Right renal pelvis (tissue), 4 donors: Measurements from ENCODE around the gene KRT28. TPM values are rescaled to one million over a fixed set of nuclear protein-coding genes. Genes with fewer than 3 reads are reported as not detected.
"Not testable (repeated sequence)": the region's sequence is repeated elsewhere in the genome, so short reads cannot be mapped to it uniquely, and the experiment has no call there.

Source experiments
- DNase-seq, 4 donors: peaks; one replicate each; pipeline ENCODE4 v3.0.0-alpha.2; 2013; ENCODE audit warnings: low read depth in 4 of 4, low spot score in 3 of 4, missing footprints in 1 of 4
- polyA plus RNA-seq, 4 donors: library from polyadenylated mRNA; unstranded; fragments of 120-200 nt; gene quantifications; one replicate each; pipeline ENCODE4 v1.2.1, GENCODE V29; 2013; ENCODE audit not compliant: insufficient read length in 4 of 4

KRT28 gene
- polyA plus RNA-seq, 4 donors = not detected

DNA sequence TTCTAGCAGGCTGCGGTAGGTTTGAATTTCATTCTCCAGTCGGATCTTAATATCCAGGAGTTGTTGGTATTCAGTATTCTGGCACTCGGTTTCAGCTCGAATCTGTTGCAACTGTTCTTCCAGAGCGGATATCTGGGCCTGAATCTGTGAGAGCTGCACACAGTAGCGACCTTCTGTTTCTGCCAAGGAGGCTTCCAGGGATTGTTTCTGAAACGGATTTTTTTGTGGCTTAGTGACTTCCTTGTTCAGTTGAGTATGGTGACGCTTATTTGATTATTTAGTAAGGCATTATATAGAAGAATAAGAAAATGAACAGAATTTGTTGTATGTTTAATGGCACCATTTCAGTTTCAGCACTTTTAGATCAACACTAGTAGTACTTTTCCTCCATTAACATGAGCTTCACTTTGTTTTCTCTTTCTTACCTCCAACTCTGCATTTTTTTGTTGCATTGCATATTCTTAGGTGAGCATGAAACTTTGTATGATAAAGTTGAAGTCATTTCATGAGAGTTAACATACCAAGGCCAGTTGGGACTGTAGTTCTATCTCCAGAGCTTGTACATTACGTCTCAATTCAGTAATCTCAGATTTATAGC is 19.9 kb upstream of the KRT28 start:
- no peak for DNase-seq

DNA sequence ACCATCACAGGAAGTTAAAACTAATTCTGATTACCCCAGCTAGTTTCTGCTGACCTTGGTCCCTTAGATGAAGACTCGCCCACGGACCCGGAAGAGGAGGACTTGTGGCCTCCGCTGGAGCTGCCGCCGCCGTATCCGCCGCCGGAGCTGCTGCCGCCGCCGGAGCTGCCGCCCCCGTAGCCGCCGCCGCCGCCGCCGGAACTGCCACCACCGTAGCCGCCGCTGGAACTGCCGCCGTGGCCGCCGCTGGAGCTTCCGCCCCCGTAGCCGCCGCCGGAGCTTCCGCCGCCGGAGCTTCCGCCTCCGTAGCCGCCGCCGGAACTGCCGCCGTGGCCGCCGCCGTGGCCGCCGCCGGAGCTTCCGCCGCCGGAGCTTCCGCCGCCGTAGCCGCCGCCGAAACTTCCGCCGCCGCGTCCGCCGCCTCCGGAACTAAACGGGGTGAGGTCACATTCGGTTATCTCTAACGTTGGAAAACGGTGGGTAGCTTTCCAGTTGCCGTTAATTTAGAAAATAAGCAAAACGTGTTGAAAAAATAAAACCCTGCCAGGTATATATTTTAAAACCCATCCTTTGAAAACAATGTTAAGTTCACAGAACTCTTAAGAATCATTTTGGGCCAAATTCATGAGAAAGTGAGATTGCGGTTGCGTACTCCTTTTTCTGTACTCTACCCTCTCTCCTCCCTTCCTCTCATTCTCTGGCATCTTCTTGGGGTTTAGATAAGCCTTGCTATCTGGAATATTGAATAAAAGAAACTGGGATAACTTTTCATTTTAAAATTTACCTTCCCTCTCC is 19.2 kb upstream of the KRT28 start:
- peak; percentile 57 to 66 (median 58) for DNase-seq

DNA sequence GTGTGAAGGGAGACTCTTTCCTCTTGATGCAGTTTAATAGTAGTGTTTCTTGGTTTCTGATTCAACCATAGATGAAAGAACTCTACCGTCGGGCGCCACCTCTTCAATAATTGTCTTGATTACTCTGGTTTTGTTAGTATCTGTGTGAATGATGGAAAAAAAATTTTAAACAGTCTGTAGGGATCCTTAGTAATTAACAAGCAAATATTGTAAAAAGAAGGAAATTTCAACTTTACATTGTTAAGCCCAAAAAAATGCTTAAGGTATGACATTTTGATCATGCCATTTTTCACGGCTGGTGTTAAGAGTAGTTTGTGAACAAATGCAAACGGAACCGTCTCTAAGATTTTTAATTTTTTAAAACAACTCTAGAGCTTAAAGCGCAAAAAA is 18.6 kb upstream of the KRT28 start:
- DNase-seq = no peak

DNA sequence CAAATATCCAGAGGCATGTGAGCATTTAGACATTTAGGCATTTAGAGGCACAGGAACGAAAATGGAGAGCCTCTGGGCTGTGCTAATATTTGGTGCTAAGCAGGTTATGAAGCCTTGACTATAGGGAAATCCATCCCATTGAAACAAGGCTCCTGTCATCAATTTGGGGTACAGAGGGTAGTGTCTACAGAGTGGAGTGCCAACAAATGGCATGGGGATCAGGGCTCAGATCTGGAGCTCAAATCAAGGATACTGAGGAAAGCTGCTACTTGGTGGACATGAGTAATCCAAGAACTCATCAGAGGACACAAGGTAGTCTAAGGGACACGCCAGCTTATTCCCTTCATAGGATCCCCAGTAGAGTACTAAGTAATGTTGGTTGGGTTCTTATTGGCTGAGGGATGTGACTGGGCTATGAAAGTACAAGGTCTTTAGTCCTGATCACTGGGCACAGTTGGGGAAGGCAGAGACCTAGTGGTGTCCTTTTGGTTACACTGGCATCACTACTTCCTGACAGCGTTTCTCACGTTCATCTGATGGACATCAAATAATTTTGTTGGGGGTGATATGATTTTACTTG is 17.4 kb upstream of the KRT28 start:
- DNase-seq = no peak

DNA sequence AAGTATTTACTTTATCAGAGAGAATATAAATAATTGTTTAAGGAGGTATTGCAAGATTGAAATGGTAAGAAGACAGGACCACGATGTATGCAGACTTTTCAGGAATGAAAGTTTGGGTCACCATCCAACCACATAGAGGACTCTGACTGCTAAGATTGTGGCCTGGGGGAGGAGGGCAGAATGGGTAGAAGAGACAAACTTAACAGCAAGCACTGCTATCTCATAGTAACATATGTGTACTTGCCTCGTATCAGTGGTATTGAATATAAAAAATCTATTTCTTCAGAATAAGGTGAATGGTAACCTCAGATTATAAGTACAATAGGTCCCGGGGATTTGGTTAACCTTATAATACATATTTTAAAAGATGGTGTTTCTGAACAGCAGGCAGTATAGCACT is 16.8 kb upstream of the KRT28 start:
- DNase-seq = no peak

DNA sequence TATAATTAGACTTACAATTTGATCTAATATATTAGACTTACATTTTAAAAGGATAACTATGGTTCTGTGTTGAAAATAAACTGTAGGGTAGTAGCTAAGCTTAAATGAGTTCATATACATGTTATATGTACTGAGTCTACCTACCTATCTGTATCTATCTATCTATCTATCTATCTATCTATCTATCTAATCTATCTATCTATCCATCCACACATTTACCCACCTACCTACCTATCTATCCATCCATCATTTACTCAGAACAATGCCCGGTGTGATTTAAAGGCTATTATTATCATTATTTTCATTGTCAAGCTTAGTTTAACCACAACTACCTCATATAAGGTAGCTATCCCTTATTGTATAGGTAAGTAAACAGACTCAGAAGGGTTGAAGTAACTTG is 15.6 kb upstream of the KRT28 start:
- no peak for DNase-seq

DNA sequence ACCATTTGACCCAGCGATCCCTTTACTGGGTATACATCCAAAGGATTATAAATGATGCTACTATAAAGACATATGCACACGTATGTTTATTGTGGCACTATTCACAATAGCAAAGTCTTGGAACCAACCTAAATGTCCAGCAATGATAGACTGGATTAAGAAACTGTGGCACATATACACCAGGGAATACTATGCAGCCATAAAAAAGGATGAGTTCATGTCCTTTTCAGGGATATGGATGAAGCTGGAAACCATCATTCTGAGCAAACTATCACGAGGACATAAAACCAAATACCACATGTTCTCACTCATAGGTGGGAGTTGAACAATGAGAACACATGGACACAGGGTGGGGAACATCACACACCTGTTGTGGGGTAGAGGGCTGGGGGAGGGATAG is 14.9 kb upstream of the KRT28 start:
- DNase-seq = not testable (repeated sequence)

DNA sequence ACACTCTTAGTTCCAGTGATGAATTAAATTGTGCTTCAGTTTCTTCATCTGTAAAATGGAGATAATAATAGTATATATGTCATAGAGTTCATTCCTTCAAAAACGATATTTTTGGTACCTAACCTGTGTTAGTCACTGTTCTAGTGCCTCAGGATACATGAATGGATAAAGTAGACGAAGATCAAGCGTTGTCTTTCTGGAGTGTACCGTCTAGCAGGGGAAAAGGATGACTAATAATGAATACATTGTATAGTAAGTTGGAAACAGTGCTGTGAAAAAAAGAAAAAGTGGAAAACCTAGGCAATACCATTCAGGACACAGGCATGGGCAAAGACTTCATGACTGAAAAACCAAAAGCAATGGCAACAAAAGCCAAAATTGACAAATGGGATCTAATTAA is 14.0 kb upstream of the KRT28 start:
- no peak for DNase-seq

DNA sequence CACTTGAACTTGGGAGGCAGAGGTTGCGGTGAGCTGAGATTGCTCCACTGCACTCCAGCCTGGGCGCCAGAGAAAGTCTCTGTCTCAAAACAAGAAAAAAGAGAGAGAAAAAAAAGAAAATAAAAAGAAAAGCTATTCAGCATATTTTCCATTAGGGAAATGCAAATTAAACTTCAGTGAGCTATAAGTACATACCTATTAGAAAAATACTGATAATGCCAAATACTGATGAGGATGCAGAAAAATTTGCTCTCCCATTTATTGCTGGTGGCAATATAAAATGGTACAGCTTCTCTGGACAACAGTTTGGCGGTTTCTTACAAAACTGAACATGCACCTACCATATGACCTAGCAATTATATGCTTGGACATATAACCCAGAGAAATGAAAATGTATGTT is 12.9 kb upstream of the KRT28 start:
- DNase-seq = no peak

DNA sequence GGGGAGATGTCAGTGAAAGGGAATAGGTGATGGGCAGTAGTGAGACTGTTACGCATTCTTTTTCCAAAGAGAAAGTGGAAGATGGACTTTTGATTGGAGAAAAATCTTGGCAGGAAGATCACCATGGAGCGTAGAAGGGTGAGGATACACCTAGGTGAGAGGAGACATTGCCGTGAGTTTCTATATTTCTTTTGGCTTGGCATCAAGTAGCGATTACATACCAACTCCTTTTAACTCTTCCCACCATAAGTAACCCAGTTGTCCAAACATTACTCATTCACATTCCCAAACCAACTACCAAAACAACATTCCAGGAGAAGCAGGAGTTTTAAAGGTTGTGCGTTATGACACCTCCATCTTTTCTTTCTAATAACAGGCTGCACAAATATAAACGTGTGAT is 10.7 kb upstream of the KRT28 start:
- DNase-seq = no peak

DNA sequence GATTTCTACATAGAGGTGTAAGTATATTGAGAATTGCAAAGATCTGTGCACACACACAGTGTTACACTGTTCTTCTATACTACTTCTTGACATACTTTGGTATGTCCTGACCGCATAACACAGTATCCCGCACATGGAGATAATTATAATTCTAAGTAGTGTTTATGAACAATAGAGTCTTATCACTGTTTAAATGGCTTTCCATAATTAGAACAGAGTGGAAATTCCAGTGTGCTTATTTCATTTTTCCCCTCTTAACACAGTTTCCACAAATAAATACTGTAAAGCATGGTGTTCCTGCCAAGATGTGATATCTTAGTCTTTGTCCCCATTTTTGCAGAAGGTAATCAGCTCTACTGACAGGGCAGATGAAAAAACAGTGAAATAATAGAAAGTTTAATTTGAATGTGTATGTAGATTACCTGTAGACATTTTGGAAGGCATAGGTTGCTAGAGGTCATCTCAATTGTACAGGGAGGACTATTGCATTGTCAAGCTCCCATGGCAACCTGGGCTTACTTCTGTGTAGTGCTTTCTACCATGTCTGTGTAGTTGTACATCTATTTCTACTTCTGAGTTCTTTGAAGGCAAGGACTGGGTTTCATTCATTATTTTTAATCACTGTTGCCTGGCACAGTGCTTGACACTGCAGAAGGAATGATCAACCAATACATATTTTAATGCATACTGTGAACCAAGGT is 10.1 kb upstream of the KRT28 start:
- no peak for DNase-seq

DNA sequence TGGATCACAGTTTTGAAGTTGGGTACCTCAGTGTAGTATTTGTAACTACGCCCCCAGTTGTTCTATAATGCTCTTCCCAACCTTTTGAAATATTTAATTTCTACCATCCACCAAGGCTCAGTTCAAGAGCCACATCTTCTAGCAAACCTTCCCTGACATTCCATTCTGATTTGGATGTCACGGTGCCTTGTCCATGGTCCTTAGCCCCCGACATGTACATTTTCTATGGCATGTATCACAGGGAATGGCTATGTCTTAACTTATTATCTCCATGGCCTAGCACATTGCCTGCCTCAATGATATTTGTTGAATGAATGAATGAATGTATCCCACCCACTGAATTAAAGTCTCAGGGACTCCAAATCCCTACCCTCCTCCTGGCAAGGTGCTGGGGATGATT is 6.4 kb upstream of the KRT28 start:
- no peak for DNase-seq

DNA sequence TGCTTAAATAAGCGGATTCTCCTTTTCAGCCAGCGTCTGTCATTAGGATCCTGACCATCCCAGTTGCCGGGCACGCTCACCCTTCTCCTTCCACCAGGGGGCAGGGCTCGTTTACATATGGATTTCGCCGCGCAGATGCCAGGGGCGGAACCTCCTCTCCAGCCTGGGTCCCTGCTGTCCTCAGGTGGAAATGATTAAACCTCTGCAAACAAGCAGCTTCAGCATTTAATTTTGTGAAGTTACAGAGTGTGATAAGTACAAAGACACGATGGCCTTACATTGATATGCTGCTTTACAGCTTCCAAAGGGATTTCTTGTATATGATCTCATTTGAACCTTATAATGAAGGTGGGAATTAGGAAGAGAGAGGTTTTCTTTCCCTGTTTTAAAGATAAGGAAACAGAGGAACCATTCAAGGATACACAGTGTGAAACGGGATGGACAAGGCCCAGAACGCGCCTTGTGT is 3.9 kb upstream of the KRT28 start:
- no peak for DNase-seq

DNA sequence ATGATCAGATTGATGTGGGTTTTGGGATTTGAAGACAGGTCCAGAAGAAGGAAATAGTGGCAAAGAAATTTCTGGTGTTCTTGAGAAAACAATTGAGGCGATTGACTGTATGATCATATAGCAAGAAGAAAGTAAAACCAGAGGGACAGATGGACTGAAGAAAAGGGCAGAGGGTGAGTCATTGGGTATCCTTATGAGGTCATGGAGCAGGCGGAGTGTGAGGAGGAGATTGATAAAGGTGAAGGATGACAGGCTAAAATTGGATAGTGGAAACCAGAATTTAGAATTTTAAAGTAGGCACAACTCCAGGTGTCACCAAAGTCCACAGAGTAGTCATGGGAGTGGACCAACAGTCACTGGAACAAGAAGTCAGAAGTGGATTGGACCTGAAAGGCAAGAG is 1.4 kb upstream of the KRT28 start:
- no peak for DNase-seq

DNA sequence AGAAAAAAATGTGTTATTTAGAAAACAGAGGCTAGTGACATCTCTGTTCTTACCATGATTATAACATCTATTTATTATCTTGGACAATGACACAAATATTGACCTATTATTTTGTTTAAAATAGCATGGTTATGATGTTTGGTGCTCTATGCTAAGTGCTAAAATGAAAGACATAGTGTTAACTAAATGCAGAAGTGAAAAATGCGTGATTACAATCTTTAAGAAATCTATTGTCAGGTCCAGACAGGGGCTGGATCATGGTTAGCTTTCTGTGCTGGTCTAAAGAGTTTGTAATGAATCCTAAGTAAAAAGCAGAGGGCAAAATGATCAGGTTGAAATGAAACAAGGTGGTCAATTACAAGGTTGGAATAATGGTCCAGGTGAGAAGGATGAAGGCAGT is 622 bp upstream of the KRT28 start:
- DNase-seq = no peak

DNA sequence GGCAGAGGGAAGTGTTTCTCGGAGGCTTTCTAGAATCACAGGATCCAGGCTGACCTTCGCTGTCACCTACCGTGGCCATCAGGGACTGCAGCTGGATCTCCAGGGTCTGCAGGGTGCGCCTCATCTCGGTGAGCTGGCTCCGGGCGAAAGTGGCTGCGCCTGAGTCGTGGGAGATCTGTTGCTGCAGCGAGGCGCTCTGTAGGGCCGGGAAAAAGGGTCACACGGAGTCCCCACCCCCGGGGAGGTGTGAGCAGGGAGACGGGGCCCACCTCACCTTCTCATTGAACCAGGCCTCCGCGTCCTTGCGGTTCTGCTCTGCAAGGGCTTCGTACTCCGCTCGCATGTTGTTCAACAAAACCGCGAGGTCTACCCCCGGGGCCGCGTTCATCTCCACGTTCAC is 2.9 kb downstream of the KRT28 start:
- no peak for DNase-seq

DNA sequence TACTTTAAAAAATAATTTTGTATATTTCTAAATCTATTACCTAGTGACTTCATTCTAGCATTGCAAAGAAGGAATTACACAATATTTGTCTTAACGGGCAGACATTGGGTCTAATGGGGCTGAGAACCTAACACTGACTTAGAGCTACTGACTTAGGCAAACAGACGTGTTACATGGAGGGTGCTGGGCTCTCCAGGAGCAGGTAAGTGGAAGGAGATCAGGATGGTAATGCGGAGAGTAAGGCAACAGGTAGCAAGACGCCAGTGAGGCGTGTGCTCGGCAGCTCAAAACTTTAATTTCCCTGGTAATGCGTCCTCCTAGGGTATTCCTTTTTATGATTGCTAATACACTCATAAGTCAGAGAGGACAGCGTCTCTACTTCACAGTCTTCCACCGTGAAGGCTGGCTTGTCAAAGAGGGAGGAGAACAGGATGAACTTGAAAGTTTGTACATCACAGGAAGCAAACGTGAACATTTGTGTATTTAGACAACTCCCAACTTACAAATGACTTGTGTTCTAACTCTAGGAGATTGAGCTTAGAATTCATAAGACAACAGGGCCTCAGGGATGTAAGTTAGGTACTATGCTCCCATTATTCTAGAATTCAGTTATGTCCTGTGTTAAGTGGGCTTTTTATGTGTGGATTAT is 4.6 kb downstream of the KRT28 start:
- DNase-seq = no peak

DNA sequence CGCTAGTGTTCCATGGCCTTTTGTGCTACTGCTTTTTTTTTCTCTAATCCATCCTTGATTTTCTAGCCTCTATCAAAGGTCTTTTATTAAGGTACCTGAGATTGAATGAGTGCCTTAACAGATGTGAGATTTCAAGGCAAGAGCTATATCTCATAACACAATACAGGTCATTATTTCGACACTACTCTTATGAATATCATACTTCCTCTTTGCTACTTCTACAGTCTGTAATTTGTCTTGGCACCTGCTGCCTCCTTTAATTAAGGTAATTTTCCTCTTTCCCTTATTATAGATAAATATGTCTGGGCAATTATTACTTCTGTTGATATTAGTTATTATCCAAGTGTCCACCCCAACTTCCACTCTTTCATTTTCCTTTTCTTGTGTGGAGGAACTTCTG is 5.3 kb downstream of the KRT28 start:
- no peak for DNase-seq

DNA sequence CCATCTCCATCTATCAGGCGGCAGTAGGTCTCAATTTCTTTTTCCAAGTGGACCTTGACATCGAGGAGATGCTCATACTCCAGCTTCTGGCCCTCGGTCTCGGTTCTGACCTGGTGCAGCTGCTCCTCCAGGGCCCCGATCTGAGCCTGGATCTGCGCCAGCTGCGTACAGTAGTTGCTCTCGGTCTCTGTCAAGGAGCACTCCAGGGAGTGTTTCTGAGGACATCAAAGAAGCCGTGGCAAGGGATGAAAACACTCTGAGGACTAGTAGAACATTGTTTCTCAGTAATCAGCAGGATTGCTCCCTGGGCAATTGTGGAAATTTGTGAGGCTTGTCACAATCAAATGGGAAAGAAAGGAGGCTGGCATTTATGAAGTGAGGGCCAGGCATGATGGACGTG is 5.9 kb downstream of the KRT28 start:
- no peak for DNase-seq

DNA sequence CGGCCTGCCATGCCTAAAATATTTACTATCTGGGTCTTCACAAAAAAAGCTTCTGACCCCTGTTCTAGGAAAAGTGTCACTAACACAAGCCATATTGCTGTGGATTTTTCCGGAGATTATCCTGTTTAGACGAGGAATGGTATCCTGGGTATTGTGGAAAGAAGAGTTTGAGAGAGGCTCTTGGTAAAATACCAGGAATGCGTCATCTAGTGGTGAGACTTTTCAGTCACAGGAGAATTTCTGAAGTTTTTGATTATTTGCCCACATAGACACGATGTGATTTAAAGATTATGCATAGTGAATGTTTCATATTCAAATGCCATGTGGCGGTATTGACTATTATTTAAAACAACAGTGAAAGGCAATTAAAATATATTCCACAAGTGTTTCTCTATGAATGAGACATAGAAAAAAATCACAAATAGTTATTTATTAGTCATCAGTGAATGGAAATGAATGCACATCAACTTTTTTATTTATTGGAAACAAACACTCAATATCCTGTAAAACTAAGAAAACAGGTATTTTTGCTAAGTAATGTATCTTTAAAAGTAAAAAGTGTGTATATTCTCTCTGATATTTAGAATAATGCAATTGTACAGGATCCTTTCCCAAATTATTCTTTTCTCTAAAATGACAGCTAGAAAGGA is 7.8 kb downstream of the KRT28 start:
- peak in 2 of 4 donors; percentile 20 to 25 for DNase-seq

DNA sequence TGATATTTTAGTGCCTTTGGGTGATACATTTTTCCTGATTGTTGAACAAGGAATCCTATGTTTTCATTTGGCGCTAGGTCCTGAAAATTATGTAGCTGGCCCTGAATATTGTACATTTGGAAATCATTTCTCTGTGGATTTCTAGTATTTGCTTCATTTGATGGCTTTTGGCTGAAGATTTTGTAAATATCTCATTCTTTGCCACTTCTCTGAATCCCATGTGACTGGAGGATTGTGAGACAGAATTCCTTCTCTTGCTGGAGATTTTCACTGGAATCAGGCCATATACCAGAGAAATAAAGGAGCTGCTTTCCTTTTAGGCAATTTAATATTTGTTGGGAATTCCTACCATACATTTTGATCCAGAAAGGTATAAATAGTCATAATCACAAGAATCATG is 8.6 kb downstream of the KRT28 start:
- no peak for DNase-seq
